AG09309 (cell line): ENCODE data around the gene FAM200B.

Source experiments
- DNase-seq: peaks from one replicate; pipeline ENCODE4 v3.0.0-alpha.2; 2010; ENCODE audit warnings: low read depth
- H3K4me3 ChIP-seq: 2 replicates; pipeline ENCODE4 v1.5.1; 2011; ENCODE audit warnings: mild to moderate bottlenecking, low read depth, low read length, moderate library complexity; ENCODE audit not compliant: control insufficient read depth
- CTCF ChIP-seq: IDR thresholded peaks from 2 replicates; pipeline ENCODE4 v1.5.1; 2011; ENCODE audit warnings: mild to moderate bottlenecking, low read depth, low read length, inconsistent platforms; ENCODE audit not compliant: insufficient read depth, control insufficient read depth; ENCODE audit errors: missing control alignments

FAM200B gene

DNA sequence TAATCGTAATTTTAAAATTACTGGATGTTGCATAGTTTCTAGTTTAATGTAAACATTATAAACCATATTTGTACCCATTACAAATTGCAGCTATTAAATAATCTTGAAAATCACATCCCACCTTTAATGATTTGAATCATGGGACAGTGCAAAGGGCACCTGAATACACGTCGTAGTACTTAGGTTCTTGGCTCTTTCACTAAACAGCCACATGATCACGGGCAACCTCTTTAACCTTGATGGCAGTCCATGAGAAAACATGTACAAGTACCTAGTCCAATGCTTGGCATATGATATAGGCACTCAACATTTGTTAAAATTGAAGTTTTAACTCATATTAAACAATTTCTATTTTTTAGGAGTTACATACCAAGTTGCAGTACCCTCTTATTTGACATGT, 14.6 kb upstream of the FAM200B start:
- TF ChIP-seq CTCF: no peak

DNA sequence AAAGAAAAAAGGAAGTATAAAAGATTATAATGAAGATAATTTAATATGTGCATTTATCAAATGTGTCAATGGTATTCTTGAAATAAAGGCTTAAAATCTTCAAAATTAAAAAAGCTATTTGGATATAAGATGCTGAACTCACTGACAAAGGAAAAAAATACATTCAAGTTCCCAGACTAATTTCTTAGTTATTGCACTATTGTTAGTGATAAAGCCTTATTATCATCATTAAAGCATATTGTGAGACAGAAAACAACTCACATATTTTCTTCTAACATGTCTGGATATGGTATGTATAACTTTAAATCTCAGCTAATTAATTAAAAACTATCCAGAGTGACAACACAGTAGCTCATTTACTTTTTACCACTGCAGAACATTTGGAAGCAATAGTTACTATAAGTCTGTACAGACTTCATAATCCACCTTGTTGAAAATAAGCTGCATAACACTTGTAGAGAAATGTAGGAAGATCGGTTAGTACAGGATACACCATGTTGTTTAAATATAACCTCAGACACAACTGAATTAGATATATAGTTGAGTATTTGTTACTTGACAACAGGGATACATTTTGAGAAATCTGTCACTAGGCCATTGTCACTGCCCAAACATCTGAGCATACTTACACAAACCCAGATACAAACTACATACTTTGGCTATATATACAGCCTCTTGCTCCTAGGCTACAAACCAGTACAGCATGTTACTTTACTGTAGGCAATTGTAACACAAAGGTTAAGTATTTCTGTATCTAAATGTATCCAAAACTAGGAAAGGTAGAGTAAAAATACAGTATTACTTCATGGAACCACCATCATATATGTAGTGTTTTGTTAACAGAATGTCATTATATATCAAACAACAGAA, 12.8 kb upstream of the FAM200B start:
- no peak for TF ChIP-seq CTCF
- no peak for DNase-seq
- H3K4me3 ChIP-seq: no peak overlapping the region

More for the DNA sequence above, 14.6 kb upstream of the FAM200B start:
- H3K4me3 ChIP-seq: no peak overlapping the region
- DNase-seq: no peak

DNA sequence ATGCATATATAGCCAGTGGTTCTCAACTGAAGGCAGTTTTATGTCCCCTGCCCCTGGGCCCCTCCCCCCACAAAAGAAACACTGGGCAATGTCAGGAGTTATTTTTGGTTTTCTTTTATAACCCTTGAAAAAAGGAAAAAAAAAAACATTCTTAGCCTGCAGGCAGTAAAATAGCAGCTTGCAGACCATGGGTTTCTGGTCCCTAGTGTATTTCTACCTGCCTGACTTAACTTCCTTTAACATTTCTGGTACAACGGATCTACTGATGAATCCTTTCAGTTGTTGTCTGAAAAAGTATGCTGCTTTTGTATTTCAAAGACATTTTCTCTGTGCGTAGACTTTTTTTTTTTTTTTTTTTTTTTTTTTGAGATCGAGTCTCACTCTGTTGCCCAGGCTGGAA, 11.1 kb upstream of the FAM200B start:
- H3K4me3 ChIP-seq: no peak overlapping the region
- DNase-seq: no peak
- no peak for TF ChIP-seq CTCF

DNA sequence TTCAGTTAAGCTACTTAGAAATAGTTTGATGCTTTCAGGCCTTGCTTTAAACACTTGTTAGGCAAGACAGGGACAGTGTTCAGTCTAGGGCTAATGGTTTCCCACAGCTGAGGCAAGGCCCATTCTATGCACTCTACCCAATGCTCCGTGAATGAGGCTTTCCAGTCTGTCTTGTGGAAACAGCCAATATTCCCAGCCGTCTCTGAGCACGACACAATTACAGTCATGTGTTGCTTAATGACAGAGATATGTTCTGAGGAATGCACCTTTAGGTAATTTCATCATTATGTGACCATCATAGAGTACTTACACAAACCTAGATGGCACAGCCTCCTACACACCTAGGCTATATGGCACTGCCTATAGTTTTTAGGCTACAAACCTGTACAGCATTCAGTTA, 9.5 kb upstream of the FAM200B start:
- H3K4me3 ChIP-seq: no peak overlapping the region
- no peak for TF ChIP-seq CTCF
- no peak for DNase-seq

- DNase-seq: no peak
- TF ChIP-seq CTCF: no peak
Observed at GRCh38 chr4:15673337-15673736, 8.3 kb upstream of the FAM200B start.

DNA sequence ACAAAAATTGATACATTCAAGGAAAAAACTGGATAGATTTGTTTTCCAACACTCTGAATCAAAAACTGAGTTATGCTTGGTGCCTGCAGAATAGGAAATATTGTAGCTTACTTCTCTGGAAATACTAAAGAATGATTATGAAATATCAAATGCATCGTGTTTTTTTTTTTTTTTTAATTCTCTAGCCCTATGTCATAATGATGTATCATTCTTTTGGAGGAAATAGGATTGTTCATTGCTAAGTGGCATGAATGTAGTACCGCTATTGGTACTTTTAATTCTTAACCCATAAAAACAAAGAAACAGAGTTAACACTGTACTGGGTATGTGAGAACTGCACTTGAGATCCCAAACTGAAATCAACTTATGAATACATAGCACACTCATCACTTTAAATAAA, 7.6 kb upstream of the FAM200B start:
- no peak for TF ChIP-seq CTCF
- H3K4me3 ChIP-seq: no peak overlapping the region
- no peak for DNase-seq

More at GRCh38 chr4:15673337-15673736, 8.3 kb upstream of the FAM200B start:
- H3K4me3 ChIP-seq: no peak overlapping the region
